T-helper 1 cell treated with Interleukin-12 subunit alpha and Interleukin-12 subunit beta and Interleukin-4 antibody, amounts not matched to agents 30 ng/mL and 1 ng/mL, for 36 hours (primary cell): ENCODE measurements around the gene PRRG2. TPM values are rescaled to one million over a fixed set of nuclear protein-coding genes. Genes with fewer than 3 reads are reported as not detected.

ENCODE experiments used
- intact Hi-C: fragments of 100-400 bp; cut with micrococcal nuclease; formaldehyde crosslinking; loops from one replicate; pipeline ENCODE4 v1.15.1; 2024
- total RNA-seq: library from RNA; stranded (reverse); gene quantifications from 2 replicates; pipeline ENCODE4 v1.2.3, GENCODE V29; 2022

Gene PRRG2
- total RNA-seq, result 0.88 and 1.4 TPM in 2 replicates

DNA sequence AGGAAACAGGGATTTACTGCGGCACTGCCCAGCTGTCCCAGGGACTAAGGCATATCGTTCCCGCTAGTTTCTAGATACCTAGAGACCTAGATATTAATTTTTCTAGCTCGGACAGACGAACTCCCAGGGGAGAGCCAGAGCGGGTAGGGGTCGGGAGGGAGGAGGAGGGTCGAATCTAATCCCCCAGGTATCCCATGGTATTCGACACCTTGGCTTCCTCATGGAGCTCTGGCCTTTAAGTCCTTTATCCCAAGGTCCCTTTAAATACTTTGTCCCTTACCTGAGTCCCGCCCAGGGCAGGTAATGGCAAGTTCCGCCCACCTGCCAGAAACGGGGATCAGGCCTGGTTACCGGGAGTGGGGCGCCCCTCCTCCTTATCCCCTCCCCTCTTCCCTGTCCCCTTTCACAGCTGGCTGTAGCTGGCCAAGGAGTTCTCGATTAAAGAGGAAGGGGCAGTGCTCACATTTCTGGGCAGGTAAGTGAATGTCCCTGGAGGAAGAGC lies at the start of gene PRRG2:
TSS of gene PRRG2 (plus strand) at position 310 of the 502 bp plus-strand sequence. CDS start 1,904 bp downstream, outside the sequence.
- intact Hi-C loops, result no loop called here

DNA sequence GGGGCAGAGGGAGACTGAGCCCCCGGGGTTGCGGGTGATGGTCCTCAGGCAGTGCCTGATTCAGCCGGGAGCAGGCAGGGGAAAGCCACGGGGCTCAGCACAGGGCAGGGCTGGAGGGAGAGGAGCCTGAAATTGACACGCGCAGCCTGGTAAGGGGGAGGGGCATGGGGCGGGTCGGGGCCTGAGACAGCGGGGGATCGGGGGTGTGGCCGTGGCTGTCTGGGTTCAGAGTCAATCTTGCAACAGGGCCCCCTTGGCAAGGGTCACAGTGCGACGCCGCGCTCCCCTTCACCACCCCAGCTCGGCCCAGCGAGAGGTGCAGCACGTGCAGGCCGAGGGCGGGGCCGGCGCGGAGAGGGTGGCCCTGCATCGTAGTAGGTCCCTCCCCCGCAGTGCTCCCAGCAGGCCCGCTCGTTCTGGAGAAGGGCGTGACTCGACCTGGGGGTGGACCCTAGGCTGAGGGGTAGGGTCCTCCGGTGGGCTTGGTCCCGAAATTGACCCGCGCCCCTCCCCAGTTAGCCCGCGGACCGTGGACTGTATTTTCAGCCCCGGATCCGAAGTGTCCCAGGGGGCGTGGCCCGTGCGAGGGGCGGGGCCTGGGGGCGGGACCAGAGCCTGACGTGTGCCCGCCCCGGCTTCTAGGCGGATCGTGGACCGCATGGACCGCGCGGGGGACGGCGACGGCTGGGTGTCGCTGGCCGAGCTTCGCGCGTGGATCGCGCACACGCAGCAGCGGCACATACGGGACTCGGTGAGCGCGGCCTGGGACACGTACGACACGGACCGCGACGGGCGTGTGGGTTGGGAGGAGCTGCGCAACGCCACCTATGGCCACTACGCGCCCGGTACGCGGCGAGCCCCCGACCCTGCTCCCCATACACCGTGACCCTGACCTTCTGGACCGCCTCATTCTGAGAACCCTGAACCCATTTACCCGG lies 47.3 kb upstream of the PRRG2 start:
- intact Hi-C loops, result loop anchor here (1.0 kb wide), 4 partner anchors 13 to 131 kb away; partner anchors contain the start of genes BCL2L12 and IRF3

DNA sequence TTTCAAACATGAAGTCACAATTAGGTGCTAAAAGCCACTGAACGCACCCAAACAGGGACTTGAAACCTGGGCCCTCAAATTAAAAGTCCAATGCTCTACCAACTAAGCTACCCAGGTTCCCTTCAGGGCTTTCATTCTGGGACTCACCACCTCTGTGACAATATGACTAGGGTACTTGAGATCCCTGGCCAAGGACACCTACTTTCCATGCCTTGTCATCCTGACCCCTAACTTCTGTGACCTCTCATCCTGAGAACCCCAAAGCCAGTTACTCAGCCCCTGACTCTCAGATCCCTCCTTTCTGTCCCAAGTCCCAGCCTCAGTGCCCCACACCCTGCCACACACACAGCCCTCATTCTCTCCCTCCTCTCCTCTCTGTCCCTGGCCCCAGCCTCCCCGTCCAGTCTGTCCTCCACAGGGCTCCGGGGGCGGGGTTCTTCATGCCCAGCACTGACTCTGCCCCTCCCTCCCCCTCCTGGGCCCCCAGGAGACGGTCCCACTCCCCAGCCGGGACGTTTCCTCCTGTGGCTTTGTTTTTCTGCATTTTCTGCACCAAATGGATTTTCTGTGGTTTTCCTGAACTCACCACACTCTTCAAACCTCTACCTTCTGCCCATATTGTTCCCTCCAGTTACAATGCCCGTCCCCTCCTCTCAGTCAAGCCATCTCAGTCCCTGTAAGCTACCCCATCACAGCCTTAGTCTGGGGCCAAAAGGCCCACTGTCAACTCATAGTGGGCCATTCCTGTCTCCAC lies 46.3 kb upstream of the PRRG2 start:
- intact Hi-C loops, result loop anchor here (1.0 kb wide), 4 partner anchors 8 to 130 kb away; partner anchors contain the start of genes BCL2L12 and IRF3

DNA sequence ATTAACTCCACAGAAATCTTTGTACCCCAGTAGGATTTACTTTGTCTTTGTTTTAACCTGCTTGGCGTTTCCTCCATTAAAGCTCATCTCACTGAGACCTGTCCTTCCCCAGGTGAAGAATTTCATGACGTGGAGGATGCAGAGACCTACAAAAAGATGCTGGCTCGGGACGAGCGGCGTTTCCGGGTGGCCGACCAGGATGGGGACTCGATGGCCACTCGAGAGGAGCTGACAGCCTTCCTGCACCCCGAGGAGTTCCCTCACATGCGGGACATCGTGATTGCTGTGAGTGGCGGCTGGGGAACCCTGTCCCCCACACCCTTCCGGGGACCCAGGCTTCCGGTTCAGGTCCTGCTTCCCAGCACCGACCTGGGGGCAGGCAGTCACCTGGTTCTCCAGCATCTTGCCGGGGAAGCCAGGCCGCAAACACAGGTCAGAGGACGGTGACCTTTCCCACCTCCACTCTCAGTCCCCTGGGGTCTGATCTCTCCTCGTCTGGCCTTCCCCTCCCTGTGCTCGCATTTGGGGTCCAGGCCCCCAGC lies 44.1 kb upstream of the PRRG2 start:
- intact Hi-C loops, result no loop called here

DNA sequence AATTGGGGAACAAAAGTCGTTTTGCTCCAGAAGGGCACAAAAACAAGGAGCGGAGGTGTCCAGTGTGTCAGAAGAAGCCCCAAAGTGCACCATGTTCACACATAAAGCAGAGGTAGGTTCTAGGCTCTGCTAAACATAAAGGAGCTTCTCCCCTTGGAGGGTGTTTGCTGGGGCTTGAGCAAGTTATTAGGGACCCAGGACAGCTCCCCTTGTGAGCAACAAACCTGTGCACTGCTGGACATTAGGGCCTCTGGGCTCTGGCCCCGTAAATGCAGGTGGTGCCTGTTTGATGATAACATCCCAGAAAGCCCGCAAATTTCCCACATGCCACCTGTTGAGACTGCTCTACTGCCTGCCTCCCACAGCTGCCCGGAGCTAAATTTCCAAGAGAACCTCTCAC lies 42.5 kb upstream of the PRRG2 start:
- intact Hi-C loops, result no loop called here

DNA sequence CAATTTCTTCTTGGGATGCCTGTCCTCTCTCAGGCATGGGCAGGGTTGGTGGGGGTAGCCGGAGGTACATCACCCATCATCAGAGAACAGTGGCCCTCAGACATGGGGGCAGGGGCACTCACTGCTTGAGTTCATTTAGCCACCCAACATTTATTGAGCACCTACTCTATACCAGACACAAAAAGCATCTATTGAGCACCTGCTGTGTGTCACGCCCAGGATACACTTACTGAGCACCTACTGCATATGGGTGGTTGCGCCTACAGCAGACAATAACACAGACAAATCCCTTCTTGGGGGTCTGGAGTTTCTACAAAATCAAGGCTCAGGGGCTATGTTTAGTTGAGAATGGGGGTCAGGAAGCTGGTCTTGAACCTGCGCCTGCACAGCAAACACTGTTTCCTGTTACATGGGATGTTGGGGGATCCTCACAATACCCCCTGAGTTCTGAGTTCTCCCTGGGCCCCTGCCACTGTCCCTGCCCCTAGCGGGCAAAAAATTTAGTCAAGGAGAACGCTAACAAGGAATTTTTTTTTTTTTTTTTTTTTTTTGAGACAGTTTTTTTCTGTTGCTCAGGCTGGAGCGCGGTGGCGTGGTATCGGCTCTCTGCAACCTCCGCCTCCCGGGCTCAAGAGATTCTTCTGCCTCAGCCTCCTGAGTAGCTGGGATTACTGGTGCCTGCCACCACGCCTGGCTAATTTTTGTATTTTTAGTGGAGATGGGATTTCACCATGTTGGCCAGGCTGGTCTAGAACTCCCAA lies 41.7 kb upstream of the PRRG2 start:
- intact Hi-C loops, result no loop called here

DNA sequence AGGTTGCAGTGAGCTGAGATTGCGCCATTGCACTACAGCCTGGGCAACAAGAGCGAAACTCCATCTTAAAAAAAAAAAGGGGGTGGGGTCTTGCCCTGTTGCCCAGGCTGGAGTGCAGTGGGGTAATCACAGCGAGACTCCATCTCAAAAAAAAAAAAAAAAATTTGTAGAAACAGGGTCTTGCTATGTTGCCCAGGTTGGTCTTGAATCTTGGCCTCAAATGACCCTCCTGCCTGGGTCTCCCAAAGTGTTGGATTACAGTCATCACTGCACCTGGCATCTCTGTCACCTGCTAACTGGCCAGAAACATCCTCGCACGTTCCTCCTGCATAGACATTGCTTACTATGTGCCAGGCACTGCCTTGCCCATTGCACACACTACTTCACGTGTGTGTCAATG lies 39.2 kb upstream of the PRRG2 start:
- intact Hi-C loops, result no loop called here

DNA sequence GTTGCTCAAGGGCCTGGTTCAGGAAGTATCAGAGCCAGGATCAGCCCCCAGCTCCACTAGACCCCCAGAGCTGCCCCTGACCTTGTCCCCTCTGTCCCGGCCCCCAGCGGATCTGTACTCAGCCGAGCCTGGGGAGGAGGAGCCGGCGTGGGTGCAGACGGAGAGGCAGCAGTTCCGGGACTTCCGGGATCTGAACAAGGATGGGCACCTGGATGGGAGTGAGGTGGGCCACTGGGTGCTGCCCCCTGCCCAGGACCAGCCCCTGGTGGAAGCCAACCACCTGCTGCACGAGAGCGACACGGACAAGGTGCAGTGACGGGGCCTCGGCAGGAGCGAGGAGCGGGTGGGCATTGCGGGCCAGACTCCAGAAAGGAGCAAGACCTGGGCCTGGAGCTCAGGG lies 38.7 kb upstream of the PRRG2 start:
- intact Hi-C loops, result no loop called here

DNA sequence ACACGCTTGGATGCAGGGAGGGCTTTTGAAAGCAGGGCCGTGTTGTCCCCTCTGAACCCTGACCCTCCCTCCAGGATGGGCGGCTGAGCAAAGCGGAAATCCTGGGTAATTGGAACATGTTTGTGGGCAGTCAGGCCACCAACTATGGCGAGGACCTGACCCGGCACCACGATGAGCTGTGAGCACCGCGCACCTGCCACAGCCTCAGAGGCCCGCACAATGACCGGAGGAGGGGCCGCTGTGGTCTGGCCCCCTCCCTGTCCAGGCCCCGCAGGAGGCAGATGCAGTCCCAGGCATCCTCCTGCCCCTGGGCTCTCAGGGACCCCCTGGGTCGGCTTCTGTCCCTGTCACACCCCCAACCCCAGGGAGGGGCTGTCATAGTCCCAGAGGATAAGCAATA lies 38.1 kb upstream of the PRRG2 start:
- intact Hi-C loops, result no loop called here

DNA sequence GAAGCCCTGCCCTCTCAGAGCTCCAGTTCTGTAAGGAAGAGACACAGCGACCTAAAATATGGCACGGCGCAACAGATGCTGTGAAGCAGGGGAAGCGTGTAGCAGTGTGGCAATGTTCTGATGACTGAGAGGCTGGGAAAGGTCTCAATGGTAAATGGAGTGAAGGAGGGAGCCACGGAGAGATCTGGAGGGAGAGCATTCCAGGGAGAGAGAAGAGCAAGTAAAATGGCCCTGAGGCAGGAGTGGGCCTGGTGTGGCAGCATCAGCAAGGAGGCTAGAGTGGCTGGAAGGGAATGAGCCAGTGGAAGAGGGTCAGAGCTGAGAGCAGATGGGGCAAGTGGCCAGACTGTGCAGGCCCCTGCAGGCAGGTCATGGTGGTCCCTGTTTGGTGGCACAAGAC lies 37.0 kb upstream of the PRRG2 start:
- intact Hi-C loops, result no loop called here

DNA sequence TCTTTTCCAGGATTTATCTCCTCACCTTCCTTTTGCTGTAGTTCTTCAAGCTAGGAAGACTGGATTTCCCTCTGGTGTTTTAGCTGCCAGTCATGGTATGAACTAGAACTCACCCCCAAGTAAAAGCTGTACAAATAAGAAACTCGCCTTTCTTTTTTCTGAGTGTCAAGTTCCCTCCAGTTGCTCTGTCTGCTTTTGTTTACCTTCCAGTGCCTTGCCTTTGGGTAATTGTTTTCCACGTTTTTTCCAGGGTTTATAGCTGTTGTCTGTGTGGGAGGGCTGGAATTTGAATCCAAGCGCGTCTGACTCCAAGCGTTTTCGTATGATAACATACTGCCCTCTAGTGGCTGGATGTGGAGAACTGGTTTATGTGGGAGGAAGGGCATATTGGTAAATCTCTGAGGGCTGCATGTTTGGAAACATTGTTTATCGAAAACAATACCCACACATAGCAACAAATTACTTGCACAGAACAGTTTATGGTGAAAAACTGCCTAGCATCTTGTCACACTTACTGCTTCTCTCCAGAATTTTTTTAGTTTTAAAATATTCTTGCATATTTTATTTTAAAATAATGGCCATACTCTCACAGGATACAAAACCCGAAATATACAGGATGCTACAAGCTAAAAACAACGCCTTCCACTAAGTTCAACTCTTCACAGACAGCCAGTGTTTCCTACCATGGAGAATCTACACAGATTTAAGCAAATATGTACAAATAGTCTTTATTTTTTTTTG lies 34.1 kb upstream of the PRRG2 start:
- intact Hi-C loops, result loop anchor here (1.0 to 2.0 kb wide), 4 partner anchors 13 to 72 kb away; partner anchors contain the start of gene FLT3LG

DNA sequence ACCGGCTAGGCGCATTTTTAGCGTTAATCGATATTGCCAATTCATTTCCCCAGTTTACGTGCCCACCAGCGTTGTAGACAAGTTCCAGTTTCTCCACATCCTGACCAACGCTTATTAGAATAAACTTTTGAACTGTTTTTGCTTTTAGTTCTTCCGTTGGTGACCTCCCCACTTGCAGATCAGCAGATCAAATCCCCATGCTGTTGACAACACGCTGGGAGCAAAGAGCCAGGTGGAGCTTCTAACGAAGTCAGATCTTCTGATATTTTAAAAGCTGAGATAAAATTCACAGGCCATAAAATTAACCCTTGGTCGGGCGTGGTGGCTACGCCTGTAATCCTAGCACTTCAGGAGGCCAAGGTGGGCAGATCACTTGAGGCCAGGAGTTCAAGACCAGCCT lies 32.1 kb upstream of the PRRG2 start:
- intact Hi-C loops, result no loop called here

DNA sequence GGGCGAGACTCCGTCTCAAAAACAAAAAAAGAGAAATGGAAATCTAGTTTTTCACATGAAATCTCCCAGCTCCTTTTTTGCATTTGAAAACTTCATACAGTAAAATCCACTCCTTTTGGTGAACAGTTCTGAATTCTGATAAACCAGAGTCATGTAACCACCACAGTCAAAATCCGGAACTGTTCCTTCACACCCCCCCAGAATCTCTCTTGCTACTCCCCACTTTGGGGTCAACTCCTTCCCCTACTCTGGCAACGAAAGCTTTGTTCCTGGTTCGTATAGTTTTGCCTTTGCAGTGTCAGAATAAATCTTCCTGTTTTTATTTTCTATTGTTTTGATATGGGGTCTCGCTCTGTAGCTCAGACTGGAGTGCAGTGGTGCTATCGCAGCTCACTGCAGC lies 29.6 kb upstream of the PRRG2 start:
- intact Hi-C loops, result no loop called here

DNA sequence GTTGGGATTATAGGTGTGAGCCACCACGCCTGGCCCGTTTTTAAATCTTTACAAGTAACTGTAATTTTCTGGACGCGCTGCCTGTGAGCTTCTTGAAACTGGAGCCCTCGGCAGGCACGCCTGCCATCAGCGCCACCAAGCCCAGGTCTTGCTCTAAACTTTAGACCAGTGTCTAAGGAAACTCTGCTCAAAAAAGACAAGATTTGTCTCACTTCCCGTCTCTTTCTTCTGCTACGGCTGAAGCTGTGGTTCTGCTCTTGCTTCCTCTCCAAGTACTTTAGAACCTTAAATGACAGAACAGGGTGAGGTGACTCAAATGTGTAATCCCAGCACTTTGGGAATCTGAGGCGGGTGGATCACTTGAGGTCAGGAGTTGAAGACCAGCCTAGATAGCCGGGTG lies 28.4 kb upstream of the PRRG2 start:
- intact Hi-C loops, result no loop called here

DNA sequence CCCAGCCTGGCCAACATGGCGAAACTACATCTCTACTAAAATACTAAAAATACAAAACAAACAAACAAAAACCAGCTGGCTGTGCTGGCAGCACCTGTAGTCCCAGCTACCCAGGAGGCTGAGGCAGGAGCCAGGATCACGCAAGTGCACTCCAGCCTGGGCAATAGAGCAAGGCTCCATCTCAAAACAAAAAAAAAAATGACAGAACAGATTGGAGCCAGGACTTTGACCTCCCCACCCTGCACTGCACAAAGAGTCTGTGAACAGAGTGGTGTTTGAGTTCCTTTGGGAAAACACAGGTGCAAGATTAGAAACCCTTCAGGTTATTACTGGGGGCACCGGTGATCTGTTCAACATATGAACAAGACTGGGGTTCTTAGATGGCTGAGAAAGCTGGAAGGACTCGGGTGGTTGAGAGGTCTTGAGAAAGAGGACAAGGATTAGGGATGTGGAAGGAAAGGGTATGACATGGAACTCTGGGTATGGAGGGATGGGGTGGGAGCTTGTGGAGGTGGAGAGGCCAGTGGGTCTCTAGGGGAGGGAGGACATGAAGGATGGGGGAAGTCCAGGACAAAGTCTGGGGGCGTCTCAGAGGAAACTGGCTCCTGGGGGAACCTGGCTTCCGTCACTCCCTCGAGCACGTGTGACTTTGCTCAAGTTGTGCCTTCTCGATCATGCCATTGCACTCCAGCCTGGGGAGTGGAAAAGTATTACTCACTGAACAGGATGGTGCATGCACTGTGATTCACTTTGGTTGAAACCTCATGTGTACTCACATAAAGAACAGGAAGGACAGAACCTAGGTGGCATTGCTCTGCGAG lies 27.5 kb upstream of the PRRG2 start:
- intact Hi-C loops, result loop anchor here (1.0 to 2.0 kb wide), 2 partner anchors 15 to 37 kb away; partner anchors contain the start of gene PRR12

DNA sequence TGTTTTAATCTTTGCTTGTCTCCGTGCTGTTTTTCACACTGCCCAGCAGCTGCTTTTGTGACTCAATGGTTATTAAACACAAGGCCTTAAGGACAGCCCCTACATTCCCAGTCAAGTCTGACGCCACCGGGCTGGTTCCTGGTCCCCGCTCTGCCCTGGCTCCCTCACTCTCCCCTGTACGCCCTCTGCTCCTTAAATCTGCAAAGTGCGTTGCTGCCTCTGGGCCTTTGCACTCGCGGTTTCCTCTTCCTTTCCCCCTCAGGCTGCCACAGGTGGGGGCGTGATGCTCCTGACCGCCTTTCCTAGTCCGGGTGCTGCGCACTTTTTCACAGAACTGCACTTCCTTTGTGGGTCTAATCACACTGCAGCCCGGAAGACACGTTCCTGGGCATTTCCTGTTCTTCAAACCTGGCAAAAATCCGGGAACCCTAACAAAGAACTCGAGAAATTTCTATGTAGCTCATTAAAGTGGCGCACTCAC lies 26.4 kb upstream of the PRRG2 start:
- intact Hi-C loops, result loop anchor here (1.0 to 2.0 kb wide), 2 partner anchors 14 to 36 kb away; partner anchors contain the start of gene PRR12

DNA sequence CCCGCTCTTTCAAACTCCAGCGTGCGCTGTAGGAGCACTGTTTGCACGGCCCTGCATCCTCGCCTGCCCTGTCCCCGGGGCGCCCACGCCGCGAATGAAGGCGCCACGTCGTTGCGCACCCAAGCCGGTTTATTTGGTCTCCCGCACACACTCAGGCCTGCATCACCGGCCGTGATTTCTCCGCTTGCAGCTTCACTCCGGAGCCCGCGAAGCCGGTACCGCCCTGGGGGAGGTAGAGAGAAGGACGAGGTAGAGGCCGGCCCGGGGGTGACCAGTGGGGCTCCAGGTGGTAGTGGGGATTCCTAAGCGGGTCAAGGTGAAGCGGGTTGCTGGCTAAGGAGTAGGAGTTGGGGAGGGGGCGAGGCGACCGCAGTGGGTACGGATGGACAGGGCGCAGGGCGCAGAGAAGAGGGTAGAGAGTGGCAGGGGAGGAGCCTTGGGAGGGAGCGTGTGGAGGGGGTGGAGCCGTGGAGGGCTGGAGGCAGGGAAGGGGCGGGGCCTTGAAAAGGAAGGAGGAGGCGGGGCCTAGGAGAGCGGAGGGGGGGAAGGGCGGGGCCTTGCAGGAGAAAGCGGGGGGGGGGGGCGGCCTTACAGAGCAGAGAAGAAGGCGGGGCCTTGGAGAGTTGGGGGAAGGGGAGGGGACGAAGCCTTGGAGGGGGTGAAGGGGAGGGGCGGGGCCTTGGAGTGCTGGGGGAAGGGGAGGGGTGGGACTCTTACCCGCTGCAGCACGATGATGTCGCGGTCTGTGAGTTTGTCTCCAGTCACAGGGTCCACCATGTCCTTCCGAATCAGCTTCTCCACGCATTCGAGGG lies 25.3 kb upstream of the PRRG2 start:
- intact Hi-C loops, result loop anchor here (1.0 to 2.0 kb wide), 2 partner anchors 35 to 84 kb away; partner anchors contain the start of genes PRR12 and RRAS
